ENCODE measurements around the gene ANKRD33B.

GRCh38 chr5:10528827-10529226, 35.0 kb upstream of the ANKRD33B start:
- TF ChIP-seq CTCF (IDR thresholded peaks at IDR 0.05) (no peak), POLR2A (IDR thresholded peaks at IDR 0.05) (no peak)
